Myometrial cell (primary cell): ENCODE data around the gene PTPN23. TPM values are rescaled to one million over a fixed set of nuclear protein-coding genes. Genes with fewer than 3 reads are reported as not detected.

Experiments
- total RNA-seq: library from RNA; depleted of rRNA; stranded (reverse); fragments of >200 nt; gene quantifications from 2 replicates; pipeline ENCODE4 v1.2.3, GENCODE V29; 2015

PTPN23 gene
- total RNA-seq: 10.7 and 19.3 TPM in 2 replicates

GRCh38 chr3:47380601-47381316 lies at the start of gene PTPN23:
TSS of gene PTPN23 (plus strand) at chr3:47381021. CDS start at chr3:47381097, 76 bp downstream.

Other genes with a start within 250 kb of the PTPN23 start
- gene SETD2, start 216.9 kb upstream of the PTPN23 start, total RNA-seq: 10.7 and 18.1 TPM in 2 replicates
- gene KIF9, start 98.2 kb upstream of the PTPN23 start, total RNA-seq: 12.6 and 34.9 TPM in 2 replicates
- gene KLHL18, start 98.1 kb upstream of the PTPN23 start, total RNA-seq: 11.2 and 22.5 TPM in 2 replicates
- gene SCAP, start 94.9 kb downstream of the PTPN23 start, total RNA-seq: 52.6 and 68.0 TPM in 2 replicates
- 26.5 and 37.0 TPM in 2 replicates for gene ELP6, start 132.7 kb downstream of the PTPN23 start, total RNA-seq
- 0.35 TPM in 1 of 2 replicates, not detected in the other for gene CSPG5, start 197.8 kb downstream of the PTPN23 start, total RNA-seq